Calu3 (cell line): Measurements from ENCODE around the gene JCHAIN. TPM values are rescaled to one million over a fixed set of nuclear protein-coding genes. Genes with fewer than 3 reads are reported as not detected.

Experiments used
- Bru-seq: library from RNA; stranded (reverse); fragments of 400-500 nt; gene quantifications from one replicate; lab custom pipeline; 2021; lab: Mats Ljungman, UMichigan
- BruChase-seq, 2 experiments: library from RNA; stranded (reverse); fragments of 400-500 nt; gene quantifications; one replicate each; lab custom pipeline; 2021; lab: Mats Ljungman, UMichigan
- BruUV-seq: library from RNA; stranded (reverse); fragments of 400-500 nt; replicated peaks from 2 replicates; lab custom pipeline; 2021; lab: Mats Ljungman, UMichigan
- CTCF ChIA-PET: fragments of 300-600 bp; sonication (Branson Sonifier 250); formaldehyde crosslinking; loops from one replicate; lab custom pipeline; 2022; ENCODE audit warnings: antibody characterized with exemption; lab: Charles Lee
- DNase-seq: peaks from one replicate; pipeline ENCODE4 v3.0.0; 2022
- H3K27ac Mint-ChIP-seq: one replicate; pipeline ENCODE4 v1.8.0; 2022; ENCODE audit warnings: mixed read lengths; ENCODE audit not compliant: unreplicated experiment
- H3K27me3 Mint-ChIP-seq: one replicate; pipeline ENCODE4 v1.8.0; 2022; ENCODE audit warnings: mixed read lengths; ENCODE audit not compliant: unreplicated experiment
- H3K36me3 Mint-ChIP-seq: one replicate; pipeline ENCODE4 v1.8.0; 2022; ENCODE audit warnings: mild to moderate bottlenecking, moderate library complexity, mixed read lengths; ENCODE audit not compliant: insufficient read depth, unreplicated experiment
- H3K4me1 Mint-ChIP-seq: one replicate; pipeline ENCODE4 v1.8.0; 2022; ENCODE audit warnings: mild to moderate bottlenecking, low read depth, mixed read lengths; ENCODE audit not compliant: unreplicated experiment
- H3K4me3 Mint-ChIP-seq: one replicate; pipeline ENCODE4 v1.8.0; 2022; ENCODE audit warnings: mild to moderate bottlenecking, low read depth, moderate library complexity, mixed read lengths; ENCODE audit not compliant: unreplicated experiment
- H3K9me3 Mint-ChIP-seq: one replicate; pipeline ENCODE4 v1.8.0; 2022; ENCODE audit warnings: low read depth, mixed read lengths; ENCODE audit not compliant: unreplicated experiment
- intact Hi-C: fragments of 100-400 bp; cut with micrococcal nuclease; formaldehyde crosslinking; loops from one replicate; pipeline ENCODE4 v1.10.0; 2022; ENCODE audit not compliant: unreplicated experiment
- long read RNA-seq: library from polyadenylated mRNA; stranded (forward); transcript quantifications from one replicate; pipeline ENCODE4 v2.0.0, GENCODE V29; 2022
- total RNA-seq: library from RNA; stranded (reverse); gene quantifications from 2 replicates; pipeline ENCODE4 v1.2.3, GENCODE V29; 2022
- TF ChIP-seq, protein P1 (sequence below): fragments of 200-600 bp; IDR thresholded peaks from one replicate; pipeline ENCODE4 v1.8.0; 2022; ENCODE audit warnings: antibody characterized with exemption; ENCODE audit not compliant: unreplicated experiment

The JCHAIN gene
- total RNA-seq, result not detected in 2 replicates
- Bru-seq, nascent RNA, result not detected
- BruChase-seq, experiment 1, labeled RNA remaining after a 6-hour chase, result not detected
- not detected for BruChase-seq, experiment 2, labeled RNA remaining after a 2-hour chase
- long read RNA-seq, result 0 reads

DNA sequence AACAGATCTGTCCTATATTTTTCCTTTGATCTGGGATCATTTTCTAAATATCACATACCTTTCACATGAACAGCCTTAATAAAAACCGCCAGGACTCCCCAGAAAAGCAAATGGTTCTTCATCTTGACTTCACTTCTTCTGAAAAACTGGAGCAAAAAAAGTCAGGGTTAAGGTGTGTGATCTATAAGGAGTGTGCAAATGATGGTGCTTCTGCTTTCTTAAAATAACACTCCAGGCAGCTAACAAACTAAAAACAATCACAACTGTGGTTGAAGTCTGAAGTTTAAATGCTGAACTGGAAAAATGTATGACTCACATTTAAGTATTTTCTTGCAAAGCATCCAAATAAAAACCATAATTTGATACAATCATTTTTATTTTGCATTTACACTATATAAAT, at the start of gene JCHAIN:
JCHAIN (minus strand) TSS at position 140 of the 400 bp plus-strand sequence; CDS start at position 122, 18 bp downstream.
- peaks cover 4% of the 10 kb centered on the region for H3K36me3 Mint-ChIP-seq
- intact Hi-C loops, result no loop called here
- BruUV-seq, result no TSS peak
- no peak within 1 kb of the TSS for H3K27ac Mint-ChIP-seq
- CTCF ChIA-PET, result no interaction called here
- peaks cover 18% of the 10 kb centered on the region for H3K4me1 Mint-ChIP-seq
- TF ChIP-seq, protein P1, sequence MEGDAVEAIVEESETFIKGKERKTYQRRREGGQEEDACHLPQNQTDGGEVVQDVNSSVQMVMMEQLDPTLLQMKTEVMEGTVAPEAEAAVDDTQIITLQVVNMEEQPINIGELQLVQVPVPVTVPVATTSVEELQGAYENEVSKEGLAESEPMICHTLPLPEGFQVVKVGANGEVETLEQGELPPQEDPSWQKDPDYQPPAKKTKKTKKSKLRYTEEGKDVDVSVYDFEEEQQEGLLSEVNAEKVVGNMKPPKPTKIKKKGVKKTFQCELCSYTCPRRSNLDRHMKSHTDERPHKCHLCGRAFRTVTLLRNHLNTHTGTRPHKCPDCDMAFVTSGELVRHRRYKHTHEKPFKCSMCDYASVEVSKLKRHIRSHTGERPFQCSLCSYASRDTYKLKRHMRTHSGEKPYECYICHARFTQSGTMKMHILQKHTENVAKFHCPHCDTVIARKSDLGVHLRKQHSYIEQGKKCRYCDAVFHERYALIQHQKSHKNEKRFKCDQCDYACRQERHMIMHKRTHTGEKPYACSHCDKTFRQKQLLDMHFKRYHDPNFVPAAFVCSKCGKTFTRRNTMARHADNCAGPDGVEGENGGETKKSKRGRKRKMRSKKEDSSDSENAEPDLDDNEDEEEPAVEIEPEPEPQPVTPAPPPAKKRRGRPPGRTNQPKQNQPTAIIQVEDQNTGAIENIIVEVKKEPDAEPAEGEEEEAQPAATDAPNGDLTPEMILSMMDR, result no peak
- H3K4me3 Mint-ChIP-seq, result no peak within 1 kb of the TSS
- H3K27me3 Mint-ChIP-seq, result no peaks in the 10 kb centered on the region
- no peak for DNase-seq
- H3K9me3 Mint-ChIP-seq, result no peaks in the 10 kb centered on the region

DNA sequence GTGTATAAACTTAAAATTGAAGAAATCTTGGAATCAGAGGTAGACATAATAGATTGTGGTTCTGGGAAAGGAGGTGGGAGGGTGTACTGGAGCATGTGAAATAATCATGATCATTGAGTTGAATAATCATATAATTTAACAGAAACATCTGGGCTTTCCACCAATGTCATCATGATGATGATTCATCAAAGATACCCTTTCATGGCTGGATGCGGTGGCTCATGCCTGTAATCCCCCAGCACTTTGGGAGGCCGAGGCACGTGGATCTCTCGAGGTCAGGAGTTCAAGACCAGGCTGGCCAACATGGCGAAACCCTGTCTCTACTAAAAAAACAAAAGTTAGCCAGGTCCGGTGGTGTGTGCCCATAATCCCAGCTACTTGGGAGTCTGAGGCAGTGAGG, 48.8 kb upstream of the JCHAIN start:
- CTCF ChIA-PET, result no interaction called here
- Mint-ChIP-seq H3K4me1 (no peaks in the 10 kb centered on the region), H3K9me3 (no peaks in the 10 kb centered on the region), H3K27me3 (no peaks in the 10 kb centered on the region), H3K27ac (no peak overlapping the region), H3K36me3 (no peaks in the 10 kb centered on the region), H3K4me3 (no peak overlapping the region)
- TF ChIP-seq, protein P1, result no peak
- no TSS peak for BruUV-seq
- intact Hi-C loops, result no loop called here
- DNase-seq, result no peak

DNA sequence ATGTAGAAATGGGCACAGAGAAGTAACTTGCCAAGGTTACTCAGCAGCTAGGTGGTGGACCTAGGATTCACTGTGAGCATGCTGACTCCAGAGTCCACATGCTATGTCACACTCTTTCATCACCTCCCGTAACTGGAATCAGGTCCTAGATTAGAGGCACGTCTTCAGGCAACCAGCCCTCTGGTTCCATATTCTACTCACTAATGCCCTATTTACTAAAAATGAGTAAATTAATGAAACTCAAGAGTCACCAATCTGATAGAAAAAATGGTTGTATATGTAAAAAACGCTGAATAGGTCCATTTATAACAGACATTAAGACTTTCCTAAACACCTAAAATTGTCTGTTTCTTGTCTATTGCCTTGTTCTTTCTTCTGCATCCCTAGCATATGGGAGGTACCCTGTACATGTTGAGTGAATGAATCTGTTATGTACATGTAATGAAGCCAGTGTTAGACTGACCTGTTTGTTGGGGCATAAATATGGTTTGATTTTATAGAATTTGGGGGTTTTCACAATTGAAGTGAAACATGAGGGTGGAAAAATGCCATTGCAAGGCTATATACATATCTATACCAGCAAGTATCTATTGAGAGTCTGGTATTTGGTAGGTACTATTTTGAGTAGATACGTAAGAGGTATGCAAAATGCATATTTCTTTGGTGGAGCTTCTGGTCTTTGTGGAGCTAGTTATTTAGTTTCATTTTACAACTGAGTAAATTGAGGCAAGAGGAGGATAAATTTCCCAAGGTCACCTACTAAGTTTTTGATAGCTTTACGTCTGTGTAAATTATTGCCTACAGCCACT, 48.0 kb upstream of the JCHAIN start:
- BruUV-seq, result no TSS peak
- H3K4me3 Mint-ChIP-seq, result no peak overlapping the region
- TF ChIP-seq, protein P1, result no peak
- no peaks in the 10 kb centered on the region for H3K9me3 Mint-ChIP-seq
- H3K4me1 Mint-ChIP-seq, result no peaks in the 10 kb centered on the region
- DNase-seq, result no peak
- intact Hi-C loops, result no loop called here
- H3K27ac Mint-ChIP-seq, result no peak overlapping the region
- no peaks in the 10 kb centered on the region for H3K27me3 Mint-ChIP-seq
- H3K36me3 Mint-ChIP-seq, result no peaks in the 10 kb centered on the region
- CTCF ChIA-PET, result no interaction called here

DNA sequence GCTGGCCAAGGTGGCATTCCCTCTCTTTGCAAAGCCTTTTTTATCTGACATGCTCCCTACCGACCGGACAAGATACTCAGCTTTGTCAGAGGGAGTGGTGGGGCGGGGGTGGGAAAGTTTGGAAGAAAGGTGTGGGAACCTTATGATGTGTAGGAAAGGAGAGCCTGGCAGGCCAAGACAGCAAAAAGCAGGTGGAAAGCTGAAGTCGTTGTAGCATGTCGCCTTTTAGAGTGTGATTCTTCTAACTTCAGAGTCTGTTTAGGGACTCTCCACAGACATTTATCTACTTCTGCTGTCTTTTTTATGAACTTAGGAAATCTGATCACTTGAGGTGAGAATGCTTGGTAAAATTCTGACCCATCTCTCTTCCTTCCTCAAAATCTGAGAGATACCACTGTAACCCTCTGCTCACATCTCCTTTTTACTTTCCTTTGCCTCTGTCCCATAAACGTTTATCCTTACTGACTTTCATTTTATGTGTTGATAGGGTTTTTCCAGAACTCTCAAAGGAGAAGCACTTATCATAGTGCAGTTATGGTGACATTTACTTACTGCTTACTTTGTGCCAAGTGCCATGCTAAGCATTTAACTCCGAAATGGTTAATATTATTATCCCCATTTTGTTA, 47.3 kb upstream of the JCHAIN start:
- H3K27ac Mint-ChIP-seq, result no peak overlapping the region
- no peaks in the 10 kb centered on the region for H3K36me3 Mint-ChIP-seq
- TF ChIP-seq, protein P1, result no peak
- intact Hi-C loops, result no loop called here
- CTCF ChIA-PET, result no interaction called here
- H3K4me3 Mint-ChIP-seq, result no peak overlapping the region
- H3K4me1 Mint-ChIP-seq, result no peaks in the 10 kb centered on the region
- no peaks in the 10 kb centered on the region for H3K27me3 Mint-ChIP-seq
- DNase-seq, result no peak
- no peaks in the 10 kb centered on the region for H3K9me3 Mint-ChIP-seq
- BruUV-seq, result no TSS peak
